ENCODE results near the gene APPBP2. TPM values are rescaled to one million over a fixed set of nuclear protein-coding genes. Genes with fewer than 3 reads are reported as not detected.

APPBP2 gene
- polyA plus RNA-seq, 2 of the 4 experiments (the other 2 are of a cell fraction) = 31.6 to 32.1 TPM

DNA sequence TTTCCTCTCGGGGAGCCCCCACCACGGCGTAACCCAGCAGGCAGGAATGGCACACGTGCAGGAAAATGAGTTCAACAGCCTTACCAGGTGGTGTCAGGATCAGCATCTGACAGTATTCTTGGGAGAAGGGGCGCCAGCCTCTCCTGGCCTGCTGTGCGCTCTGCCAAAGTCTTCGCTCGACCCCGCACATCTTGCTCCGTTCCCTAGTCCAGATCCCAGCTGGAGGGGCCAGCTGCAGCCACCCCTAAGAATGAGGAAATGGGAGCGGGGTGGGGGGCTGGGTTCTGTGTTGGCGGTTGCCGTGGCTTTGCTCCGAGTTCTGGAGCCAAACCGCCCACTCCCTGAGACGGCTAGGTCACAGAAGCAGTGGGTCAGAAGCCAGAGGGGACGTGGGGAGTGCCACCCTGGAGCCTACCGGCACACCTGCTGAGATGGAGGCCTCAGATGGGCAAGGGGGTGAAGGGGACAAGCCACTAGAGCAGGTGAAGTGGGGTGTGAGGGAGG is 103.8 kb downstream of the APPBP2 start, which contains the start of gene CHCT1:
CHCT1 (plus strand) TSS at position 328 of the 504 bp plus-strand sequence; CDS start at position 432, 104 bp downstream.
- ChIA-PET CTCF (interaction anchor here (0.6 to 4.1 kb wide), 19 partner anchors 8 to 280 kb away, joined by 3 to 60 read pairs (median 3); no protein-coding TSS in a partner anchor), POLR2A (no interaction called here)
- H3K4me1 ChIP-seq = peaks cover 3% of the 10 kb centered on the region; the same call in 1 of the 3 replicates
- ATAC-seq = no peak
- H3K4me2 ChIP-seq = peak within 1 kb of the TSS; percentile 69
- no peak for FAIRE-seq
- H3K27ac ChIP-seq = peak within 1 kb of the TSS; percentile 76 to 87
- H3K9me3 ChIP-seq = no peaks in the 10 kb centered on the region
- DNase-seq (ENCODE audit: low read depth in 1 of 2, low spot score in 1 of 2) = no peak
- TF ChIP-seq POLR2AphosphoS2 (conservative IDR thresholded peaks at IDR 0.05; ENCODE audit: low read length) (no peak), CTCF (IDR thresholded peaks at IDR 0.05) (no peak), HOXA7 (CRISPR knock-in tag; IDR thresholded peaks at IDR 0.05) (no peak), MAFK (IDR thresholded peaks at IDR 0.05; ENCODE audit: partially characterized antibody) (no peak), CBX8 (IDR thresholded peaks at IDR 0.05) (no peak), KDM1A (IDR thresholded peaks at IDR 0.05; ENCODE audit: low read depth) (no peak), NFE2L2 (conservative IDR thresholded peaks at IDR 0.05; ENCODE audit: low read length) (no peak), NPAS2 (CRISPR knock-in tag; IDR thresholded peaks at IDR 0.05; ENCODE audit: borderline replicate concordance) (no peak), CHD2 (IDR thresholded peaks at IDR 0.05; ENCODE audit: low read length, partially characterized antibody) (no peak), BCL3 (IDR thresholded peaks at IDR 0.05) (no peak), RFX5 (IDR thresholded peaks at IDR 0.05) (no peak), E2F6 (IDR thresholded peaks at IDR 0.05; ENCODE audit: borderline replicate concordance, low read depth) (no peak), FOXS1 (CRISPR knock-in tag; IDR thresholded peaks at IDR 0.05) (no peak), ATOH8 (CRISPR knock-in tag; IDR thresholded peaks at IDR 0.05; ENCODE audit: low read depth) (no peak), MAZ (IDR thresholded peaks at IDR 0.05; ENCODE audit: borderline replicate concordance, low read depth, low read length) (no peak)
- TF ChIP-seq, protein P1, sequence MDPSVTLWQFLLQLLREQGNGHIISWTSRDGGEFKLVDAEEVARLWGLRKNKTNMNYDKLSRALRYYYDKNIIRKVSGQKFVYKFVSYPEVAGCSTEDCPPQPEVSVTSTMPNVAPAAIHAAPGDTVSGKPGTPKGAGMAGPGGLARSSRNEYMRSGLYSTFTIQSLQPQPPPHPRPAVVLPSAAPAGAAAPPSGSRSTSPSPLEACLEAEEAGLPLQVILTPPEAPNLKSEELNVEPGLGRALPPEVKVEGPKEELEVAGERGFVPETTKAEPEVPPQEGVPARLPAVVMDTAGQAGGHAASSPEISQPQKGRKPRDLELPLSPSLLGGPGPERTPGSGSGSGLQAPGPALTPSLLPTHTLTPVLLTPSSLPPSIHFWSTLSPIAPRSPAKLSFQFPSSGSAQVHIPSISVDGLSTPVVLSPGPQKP (IDR thresholded peaks at IDR 0.05; ENCODE audit: low read depth, low read length) = no peak
- 88% methylated on average over 18 of the region's 18 CpGs for WGBS (ENCODE audit: missing lambda C conversion rate)
- peak within 1 kb of the TSS; percentile 44 for H3K4me3 ChIP-seq

DNA sequence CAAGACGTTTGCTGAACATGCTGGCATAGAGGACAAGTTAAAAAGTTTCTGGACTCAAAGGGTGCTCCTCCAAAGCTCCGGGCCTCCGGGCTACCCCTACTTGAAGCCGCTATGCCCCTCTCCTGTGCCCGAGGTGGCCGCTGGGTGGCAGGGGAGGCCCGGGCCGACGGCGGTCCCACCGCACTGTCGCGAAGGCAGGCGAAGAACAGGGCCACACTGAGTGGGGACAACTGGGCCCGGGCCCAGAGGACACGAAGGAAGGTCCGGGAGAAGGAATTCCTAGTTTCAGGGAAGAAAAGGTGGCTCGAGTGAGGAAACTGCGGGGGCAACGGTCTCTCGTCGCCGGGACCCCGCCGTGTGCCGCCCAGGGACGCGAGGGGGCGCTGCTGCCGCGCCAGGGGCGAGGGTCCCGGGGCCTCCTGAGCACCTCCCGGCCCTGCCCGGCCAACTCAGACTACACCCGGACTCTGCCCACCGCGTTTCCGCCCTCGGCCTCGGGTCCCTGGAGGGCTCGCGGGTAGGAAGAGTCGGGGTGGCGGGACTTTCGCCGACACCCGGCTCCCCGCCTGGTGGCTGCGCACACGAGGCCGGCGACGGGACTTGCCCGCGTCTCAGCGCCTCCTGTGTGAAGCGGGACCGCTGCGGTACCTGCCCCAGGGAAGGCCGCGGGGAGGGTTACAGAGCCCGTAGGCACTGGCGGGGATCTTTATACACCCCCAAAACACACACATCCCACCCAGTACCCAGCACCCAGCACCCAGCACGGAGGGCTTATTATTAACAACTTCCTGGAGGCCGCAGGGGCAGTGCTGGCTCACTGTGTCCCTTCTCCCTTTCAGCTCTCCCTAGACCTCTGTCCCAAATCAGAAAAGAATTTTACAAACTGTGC is 104.5 kb downstream of the APPBP2 start:
- ChIA-PET POLR2A (no interaction called here), CTCF (interaction anchor here (0.6 to 4.1 kb wide), 50 partner anchors 9 to 294 kb away, joined by 3 to 60 read pairs (median 3); partner anchors contain the start of genes CA4 and USP32)
- ATAC-seq (peak; percentile 97 to 99), DNase-seq (ENCODE audit: low read depth in 1 of 2, low spot score in 1 of 2) (peak; percentile 81 to 91), FAIRE-seq (no peak)
- H3K4me3 ChIP-seq = peak overlapping the region; percentile 44
- no peaks in the 10 kb centered on the region for H3K9me3 ChIP-seq
- peak overlapping the region; percentile 76 to 87 for H3K27ac ChIP-seq
- 33% methylated on average over 38 of the region's 66 CpGs for WGBS (ENCODE audit: missing lambda C conversion rate)
- peaks cover 3% of the 10 kb centered on the region; the same call in 1 of the 3 replicates for H3K4me1 ChIP-seq
- H3K4me2 ChIP-seq = peak overlapping the region; percentile 69
- TF ChIP-seq BCL3 (IDR thresholded peaks at IDR 0.05) = no peak
- TF ChIP-seq HOXB5 (CRISPR knock-in tag; IDR thresholded peaks at IDR 0.05) = 0 out of 2 replicates have a peak, but pooled peaks have one; percentile 32
- peak; percentile 14; the same call in 1 of the 2 replicates for TF ChIP-seq MYC (IDR thresholded peaks at IDR 0.05; ENCODE audit: borderline replicate concordance, low read length)
- peak; percentile 98 for TF ChIP-seq HMGXB4 (CRISPR knock-in tag; IDR thresholded peaks at IDR 0.05; ENCODE audit: borderline replicate concordance)
- TF ChIP-seq ESRRA (IDR thresholded peaks at IDR 0.05; ENCODE audit: borderline replicate concordance, low read length) = no peak
- 0 out of 2 replicates have a peak, but pooled peaks have one; percentile 43 for TF ChIP-seq RNF2 (IDR thresholded peaks at IDR 0.05; ENCODE audit: borderline replicate concordance, low read depth)
- TF ChIP-seq, protein P2, sequence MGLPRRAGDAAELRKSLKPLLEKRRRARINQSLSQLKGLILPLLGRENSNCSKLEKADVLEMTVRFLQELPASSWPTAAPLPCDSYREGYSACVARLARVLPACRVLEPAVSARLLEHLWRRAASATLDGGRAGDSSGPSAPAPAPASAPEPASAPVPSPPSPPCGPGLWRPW (IDR thresholded peaks at IDR 0.05) = no peak
- TF ChIP-seq MAZ (IDR thresholded peaks at IDR 0.05; ENCODE audit: borderline replicate concordance, low read depth, low read length) = peak; percentile 30; the same call in 1 of the 2 replicates
- TF ChIP-seq KDM1A (IDR thresholded peaks at IDR 0.05; ENCODE audit: low read depth) = no peak
- peak; percentile 29; the same call in 1 of the 2 replicates for TF ChIP-seq RFX5 (IDR thresholded peaks at IDR 0.05)
- TF ChIP-seq ZSCAN20 (CRISPR knock-in tag; IDR thresholded peaks at IDR 0.05) = no peak

Data from A549 (cell line).